HG02840 (cell line): Measurements from ENCODE around the gene EPHA4.

Source experiments
- ATAC-seq: cut with Tn5 transposase; IDR thresholded peaks from one replicate; pipeline ENCODE4 v1.9.1; 2021; ENCODE audit warnings: mild to moderate bottlenecking, moderate library complexity, moderate number of reproducible peaks; ENCODE audit not compliant: unreplicated experiment, low FRiP score

Gene EPHA4

DNA sequence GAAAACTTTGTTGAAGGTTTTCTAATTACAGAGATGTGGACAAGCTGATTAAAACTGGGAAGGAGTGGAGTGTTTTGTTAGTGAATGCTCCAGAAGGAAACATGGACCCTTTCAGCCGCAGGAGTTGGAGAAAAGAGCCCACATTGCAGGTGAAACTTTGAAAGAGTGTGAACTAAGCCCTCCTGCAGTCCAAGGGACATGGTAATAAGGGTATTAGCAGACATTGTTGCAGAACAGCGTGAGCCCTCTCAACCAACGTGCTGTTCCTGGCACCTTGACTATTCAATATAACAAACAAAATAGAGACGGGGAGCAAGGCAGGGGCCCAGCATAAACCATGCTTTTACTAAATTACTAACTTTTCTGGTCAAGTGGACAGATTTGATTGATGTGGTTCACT, 122.7 kb downstream of the EPHA4 start:
- no peak for ATAC-seq

DNA sequence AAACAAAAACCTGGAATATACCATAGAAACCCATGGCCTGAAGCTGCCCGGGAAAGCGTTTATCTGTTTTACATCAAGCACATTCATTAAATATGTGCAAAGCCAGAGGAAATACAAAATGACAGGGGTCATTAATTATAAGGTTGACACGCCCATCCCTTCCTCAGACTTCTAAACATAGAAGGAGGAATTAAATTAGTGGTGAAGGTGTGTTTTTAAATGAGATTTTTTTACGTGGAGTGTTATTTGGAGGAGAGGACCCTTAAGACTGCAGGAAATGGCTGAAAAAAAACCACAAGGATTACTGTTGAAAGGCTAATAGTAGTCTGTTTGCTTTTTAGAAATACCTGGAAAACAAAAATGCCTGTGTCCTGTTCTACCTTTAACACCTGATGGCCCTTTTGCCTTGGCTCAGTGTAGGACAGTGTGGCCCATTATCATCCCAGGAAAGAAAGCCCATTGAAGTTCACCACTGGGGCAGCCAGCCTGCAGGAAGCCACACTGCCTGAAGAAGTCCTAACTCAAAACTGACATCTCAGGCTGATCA, 123.2 kb downstream of the EPHA4 start:
- ATAC-seq = no peak

DNA sequence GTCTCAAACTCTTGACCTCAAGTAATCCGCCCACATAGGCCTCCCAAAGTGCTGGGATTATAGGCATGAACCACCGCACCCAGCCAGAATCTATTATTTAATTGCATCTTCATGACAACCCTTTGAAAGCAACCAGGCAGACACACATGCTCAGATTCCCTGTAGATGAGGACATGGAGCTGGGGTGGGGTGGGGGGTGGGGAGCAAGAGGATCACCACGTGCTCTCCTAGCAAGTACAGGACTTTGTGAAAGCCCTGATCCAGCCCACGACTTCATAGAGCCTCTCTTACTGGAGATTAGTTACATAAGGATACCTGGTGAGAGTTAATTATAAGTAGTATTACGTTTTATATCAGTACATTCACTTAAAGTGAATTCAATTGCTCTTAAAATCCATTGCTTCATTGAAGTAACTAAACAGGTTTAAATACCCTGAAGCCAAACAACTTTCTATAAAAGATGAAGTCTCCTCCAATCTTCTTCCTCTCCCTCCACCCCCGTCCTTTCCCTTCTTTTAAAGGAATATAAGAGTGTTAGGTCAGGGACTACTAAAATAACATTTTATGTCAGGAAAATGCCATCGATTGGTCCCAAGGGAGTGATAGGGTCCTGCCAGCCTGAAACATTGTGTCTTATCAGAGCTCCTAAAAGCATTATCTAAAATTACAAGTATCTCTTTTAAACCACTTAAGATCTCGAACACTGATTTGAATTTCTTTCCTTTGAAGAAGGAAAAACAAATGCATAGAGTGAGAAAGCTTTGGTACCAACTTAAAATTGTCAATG, 123.9 kb downstream of the EPHA4 start:
- ATAC-seq = no peak

- no peak for ATAC-seq
These were observed 124.8 kb downstream of the EPHA4 start for GRCh38 chr2:221447310-221447709.

DNA sequence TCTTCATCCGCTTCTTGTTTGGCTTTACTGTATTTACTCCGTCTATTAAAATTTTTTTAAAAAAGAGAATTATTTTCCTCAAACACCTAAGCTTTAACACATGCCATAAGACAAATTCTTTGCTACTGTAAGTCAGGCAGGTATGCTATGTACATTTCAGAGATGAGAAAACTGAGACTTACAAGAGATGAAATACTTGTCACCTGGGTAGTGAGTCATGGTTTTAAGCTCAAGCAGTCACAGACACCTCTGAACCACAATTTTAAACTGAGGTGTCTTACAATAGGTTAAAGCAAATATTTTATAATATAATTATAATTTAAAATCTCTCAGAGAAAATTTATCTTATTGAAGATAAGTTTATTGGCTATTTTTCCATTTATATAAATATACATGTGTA, 126.0 kb downstream of the EPHA4 start:
- no peak for ATAC-seq

DNA sequence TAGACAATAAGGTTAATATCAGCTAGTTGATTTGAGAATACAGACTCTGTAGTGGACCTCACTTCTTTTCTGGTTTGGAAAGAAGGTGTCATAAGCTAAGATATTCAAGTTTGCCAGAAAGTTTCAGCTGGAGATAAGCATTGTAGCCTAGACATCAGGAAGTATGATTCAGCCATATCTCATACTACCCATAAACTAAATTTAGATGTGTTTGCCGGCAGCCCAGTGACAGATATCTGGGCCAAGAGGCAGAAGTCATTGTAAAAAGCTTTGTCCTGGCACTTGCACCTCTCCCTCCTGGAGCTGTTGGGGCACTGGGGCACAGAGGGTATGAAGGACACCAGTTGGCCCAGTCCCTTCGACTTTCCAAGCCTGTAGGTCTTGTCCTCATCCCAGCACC, 128.0 kb downstream of the EPHA4 start:
- no peak for ATAC-seq

GRCh38 chr2:221443645-221444044, 128.5 kb downstream of the EPHA4 start:
- no peak for ATAC-seq

GRCh38 chr2:221442128-221442527, 130.0 kb downstream of the EPHA4 start:
- no peak for ATAC-seq

- no peak for ATAC-seq
These were observed 132.2 kb downstream of the EPHA4 start for GRCh38 chr2:221439761-221440479.

GRCh38 chr2:221437056-221437455, 135.0 kb downstream of the EPHA4 start:
- ATAC-seq = no peak

- no peak for ATAC-seq
These were observed 136.9 kb downstream of the EPHA4 start for GRCh38 chr2:221435171-221435570.

GRCh38 chr2:221434142-221434541, 138.0 kb downstream of the EPHA4 start:
- ATAC-seq = no peak

DNA sequence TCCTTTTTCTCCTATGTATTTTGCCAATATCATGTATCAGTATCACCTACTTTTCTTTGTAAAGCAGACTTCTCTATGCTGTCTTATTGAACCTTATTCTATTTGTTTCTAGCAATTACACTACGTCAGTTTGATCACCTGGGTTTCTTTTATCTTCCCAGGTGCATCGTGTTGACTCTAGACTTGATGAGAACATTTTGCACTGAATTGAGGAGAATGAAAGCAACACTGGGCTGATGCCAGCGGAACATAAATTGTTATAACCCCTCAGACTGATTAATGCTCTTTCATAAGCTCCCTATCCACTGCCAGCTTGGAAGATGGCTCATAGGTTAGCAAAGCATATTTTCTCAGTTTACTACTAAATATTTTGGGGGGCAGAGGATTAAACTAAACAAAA, 140.6 kb downstream of the EPHA4 start:
- ATAC-seq = no peak

GRCh38 chr2:221429741-221430491, 142.2 kb downstream of the EPHA4 start:
- no peak for ATAC-seq

GRCh38 chr2:221428896-221429295, 143.2 kb downstream of the EPHA4 start:
- no peak for ATAC-seq

- no peak for ATAC-seq
These were observed 145.2 kb downstream of the EPHA4 start for GRCh38 chr2:221426929-221427328.

DNA sequence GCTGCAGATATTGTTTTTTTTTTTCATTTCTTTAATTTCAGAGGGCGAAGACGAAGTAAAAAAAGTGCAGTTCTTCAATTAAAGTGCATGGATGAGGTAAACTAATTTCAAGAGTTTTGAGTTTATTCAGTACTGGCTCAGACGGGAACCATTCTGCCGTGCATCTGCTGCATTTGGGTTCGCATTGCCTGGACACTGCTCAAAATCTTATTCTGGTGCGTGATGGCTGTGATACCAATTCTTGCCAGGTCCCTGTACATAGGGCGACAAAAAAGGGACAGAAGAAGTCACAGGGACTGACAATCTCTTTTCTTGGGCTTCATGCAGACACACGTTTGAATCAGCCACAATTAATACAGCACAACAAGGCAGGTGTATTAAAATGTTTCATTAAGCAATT, 146.2 kb downstream of the EPHA4 start:
- no peak for ATAC-seq

DNA sequence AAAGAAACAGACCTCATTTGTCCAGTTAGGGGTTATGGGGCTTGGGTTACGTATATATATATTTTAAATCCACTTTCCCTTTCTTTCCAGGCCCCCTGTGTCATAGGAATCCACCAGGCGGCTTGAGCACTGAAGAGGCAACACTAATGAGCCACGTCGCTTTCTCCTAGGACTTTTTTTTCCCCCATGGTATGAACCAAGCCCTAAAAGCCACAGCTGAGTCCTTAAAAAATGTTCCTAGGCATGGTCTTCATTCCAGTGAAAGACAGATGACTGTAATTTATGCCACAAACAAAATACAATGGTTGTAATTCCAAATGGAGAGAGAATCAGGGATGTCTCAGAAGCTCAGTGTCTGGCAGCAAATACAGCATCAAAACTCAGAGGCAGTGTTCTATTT, 146.8 kb downstream of the EPHA4 start:
- no peak for ATAC-seq

DNA sequence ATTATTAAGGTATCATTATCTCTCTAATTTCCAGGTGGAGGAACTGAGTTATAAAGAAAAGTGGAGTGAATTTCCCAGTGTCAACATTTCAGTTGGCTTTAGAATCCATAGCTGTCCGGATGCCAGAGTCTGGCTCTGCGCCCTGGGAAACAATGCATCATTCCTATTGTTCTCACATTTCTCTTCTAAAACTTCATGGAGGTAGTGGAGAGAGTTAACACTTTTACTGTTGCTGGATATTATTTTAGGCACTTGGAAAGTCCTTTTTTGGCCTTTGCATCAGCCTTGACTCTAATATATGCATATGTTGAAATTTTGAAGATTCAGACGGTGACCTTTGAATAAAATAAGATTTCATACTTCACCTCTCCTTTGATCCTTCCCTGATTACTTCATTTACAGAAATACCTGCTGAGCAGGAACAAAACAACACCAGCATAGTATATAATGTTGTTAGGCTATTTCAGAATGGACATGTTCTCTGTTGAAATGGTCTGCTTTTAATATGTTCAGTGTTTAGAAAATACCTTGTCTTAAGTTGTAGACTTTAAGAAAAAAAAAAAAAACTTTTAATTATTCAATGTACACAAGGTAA, 148.8 kb downstream of the EPHA4 start:
- ATAC-seq = no peak

DNA sequence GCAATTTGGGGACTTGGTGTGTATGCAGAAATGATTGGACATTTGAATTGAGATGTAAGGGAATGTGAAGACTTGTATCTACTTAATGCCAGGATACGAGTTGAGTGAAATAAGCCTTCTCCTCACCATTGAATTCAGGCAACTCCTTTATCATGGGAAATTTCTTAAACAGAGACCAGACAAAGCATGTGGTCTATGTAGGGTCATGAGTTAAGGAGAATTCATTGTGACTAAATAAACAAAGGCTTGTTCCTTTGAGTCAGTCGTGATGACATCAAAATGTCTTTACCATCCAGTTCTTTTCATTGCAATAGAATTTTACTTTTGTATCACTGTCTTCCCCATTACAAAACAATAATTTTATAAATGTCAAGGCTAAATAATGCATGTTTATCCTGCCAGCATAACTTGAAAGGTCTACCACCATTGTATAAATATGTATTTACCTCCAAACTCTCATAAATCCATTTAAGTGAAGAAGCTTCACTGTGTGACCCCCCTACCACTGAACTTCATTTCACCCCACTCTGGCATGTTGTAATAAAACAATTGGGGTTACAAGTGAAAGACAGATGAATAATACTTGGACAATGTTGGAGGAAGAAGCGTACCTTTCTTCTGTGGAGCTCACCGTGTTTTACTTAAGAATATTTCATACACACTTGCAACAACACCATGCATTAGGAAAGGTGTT, 149.4 kb downstream of the EPHA4 start:
- ATAC-seq = no peak
